HG02588 (cell line): ENCODE data around the gene ATP8A2.

Experiments
- ATAC-seq: cut with Tn5 transposase; IDR thresholded peaks from one replicate; pipeline ENCODE4 v1.9.1; 2021; ENCODE audit warnings: mild to moderate bottlenecking, moderate library complexity; ENCODE audit not compliant: unreplicated experiment

ATP8A2 gene

DNA sequence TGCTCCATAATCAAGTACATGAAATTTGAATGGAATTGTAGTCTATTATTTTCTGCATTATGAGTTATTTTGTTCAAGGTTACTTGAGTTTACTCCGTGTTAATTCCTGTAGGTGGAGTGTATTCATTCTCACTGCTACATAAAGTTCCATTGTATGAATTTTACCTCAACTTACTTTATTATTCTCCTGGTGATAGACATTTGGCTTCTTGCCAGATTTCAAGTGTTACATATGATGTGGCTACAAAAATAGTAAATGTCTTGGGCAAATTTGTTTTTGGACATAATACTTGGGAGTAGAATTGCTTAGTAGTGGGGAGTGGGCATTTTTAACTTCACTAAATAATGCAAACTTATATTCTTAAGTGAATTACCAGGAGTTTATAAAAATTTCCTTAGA lies 351.1 kb downstream of the ATP8A2 start:
- no peak for ATAC-seq

DNA sequence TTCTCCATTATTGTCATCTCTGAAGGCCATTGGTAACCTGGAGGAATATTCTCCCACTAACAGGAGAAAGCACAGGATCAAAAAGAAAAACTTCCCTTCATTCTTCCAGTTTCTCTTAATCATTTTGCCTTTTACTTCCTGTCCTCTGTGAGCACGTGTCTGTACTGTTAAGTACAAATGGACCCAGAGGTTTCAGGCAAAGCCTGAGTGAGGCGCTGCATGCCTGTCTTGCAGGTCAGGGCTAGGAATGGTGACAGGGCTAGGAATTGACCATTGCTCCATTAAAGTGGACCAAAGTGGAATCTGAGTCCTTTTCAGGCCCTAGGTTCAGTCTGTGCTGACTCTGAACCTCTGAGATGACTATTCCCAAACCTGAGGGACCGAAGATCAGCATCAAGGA lies 353.3 kb downstream of the ATP8A2 start:
- ATAC-seq, result no peak

DNA sequence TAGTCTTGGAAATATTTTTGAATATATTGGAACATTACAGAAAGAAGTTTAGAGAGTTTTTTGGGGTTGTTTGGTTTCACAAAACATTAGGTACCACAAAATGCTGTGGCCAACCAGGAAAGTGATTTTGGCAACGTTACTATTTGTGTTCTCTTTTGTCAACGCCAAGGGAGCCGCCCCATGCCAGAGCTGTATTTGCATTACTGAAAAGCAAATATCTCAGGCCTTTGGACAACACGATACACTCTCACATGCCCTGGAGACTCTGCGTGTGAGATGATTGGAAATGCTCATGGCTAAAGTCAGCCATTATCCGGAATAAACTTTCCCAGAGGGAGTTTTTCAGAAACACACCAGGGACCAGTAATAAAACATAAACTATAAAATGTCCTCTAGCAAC lies 355.5 kb downstream of the ATP8A2 start:
- ATAC-seq, result no peak

DNA sequence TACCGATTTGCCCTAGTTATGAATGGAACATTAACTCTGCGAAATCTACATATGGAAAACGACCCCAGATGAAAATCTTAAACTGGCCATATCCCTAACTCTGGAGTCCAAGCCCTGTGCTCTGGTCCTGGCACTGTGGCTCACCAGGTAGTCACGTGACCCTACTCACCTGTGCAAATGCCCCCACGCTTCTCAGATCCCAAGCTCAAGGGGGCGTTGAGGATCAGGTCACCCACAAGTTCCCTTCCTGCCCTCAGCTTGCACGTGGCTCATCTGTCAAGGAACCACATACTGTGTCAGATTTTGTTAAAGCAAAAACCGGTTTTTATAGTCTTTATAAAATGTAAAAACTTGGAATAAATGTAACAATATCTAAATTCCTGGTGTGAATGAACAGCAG lies 356.0 kb downstream of the ATP8A2 start:
- ATAC-seq, result no peak

DNA sequence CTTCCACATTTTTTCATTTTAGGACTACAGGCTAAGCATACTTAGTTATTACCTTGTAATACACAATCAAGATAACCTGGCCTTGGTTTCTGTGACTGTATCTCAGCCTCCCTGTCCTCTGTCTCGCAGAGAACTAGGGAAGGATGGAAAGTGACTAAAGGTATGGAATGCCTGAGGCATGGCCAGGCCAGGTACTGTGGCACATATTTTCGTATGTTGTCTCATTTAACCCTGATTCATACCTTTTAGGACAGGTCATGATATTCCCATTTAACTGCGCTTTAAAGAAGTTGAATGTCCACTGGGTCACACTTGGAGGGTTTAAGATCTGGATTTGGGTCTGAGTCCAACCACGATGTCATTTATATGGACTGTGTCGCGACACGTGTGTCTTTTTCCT lies 357.4 kb downstream of the ATP8A2 start:
- no peak for ATAC-seq

DNA sequence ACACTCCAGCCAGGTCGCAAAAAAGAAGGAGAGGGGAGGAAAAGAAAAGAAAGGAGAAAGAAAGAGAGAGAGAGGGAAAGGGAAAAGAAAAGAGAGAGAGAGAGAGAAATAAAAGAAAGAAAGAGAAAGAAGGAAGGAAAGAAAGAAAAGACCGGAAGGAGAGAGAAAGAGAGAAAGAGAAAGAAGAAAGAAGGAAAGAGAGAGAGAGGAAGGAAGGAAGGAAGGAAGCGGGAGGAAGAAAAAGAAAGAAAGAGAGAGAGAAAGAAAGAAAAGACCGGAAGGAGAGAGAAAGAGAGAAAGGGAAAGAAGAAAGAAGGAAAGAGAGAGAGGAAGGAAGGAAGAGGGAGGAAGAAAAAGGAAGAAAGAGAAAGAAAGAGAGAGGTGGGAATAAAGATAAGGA lies 359.3 kb downstream of the ATP8A2 start:
- no peak for ATAC-seq

DNA sequence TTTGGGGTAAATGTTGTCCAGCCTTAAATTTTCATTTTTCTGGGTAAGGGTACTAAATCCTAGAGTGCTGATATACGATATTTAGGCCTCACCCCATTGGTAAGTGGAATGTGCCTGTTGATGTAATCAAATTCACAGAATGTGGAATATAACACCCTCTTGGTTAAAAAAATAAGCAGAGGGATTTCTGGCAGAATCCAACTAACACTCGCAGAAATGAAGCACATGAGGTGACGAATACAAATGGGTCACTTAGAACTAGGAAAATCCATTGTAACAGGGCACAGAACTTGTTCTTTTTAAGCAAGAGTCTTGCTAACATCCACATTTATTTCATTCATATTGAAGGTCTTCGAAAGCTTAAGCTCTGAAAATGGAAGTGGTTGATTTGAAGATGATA lies 359.8 kb downstream of the ATP8A2 start:
- no peak for ATAC-seq

DNA sequence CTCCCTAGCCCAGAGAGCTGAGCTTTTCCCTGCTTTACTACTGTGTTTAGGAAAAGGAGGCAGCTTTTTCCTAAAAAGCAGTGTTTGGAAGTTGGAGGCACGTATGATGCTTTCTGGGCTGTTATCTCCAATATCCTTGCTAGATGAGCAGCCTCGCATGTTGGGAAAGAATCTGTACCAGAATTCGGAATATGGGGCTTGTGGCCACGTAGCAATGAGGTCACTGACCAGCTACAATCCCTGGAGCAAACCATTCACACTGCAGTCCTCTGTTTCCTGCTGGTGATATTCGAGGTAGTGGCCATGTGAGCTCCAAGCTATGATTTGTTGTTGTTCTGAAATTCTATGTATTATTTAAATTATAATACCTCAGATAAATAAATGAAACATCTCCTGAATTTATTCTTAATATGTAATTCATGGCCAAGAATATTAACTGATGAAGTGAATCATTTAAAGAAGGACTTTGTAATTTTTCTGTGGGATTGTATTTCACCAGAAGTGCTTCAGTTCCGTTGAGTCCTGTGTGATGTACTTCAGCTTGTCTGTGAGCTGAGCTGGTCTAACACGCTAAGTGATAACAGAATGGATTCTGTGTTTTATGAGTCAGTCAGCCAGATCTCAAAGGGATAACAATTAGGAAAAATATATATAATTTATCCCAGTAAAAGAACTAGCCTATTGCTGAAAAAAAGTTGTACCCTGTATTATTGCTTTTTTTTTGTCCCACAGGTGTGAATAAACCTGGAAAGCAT lies 360.5 kb downstream of the ATP8A2 start:
- ATAC-seq, result no peak

DNA sequence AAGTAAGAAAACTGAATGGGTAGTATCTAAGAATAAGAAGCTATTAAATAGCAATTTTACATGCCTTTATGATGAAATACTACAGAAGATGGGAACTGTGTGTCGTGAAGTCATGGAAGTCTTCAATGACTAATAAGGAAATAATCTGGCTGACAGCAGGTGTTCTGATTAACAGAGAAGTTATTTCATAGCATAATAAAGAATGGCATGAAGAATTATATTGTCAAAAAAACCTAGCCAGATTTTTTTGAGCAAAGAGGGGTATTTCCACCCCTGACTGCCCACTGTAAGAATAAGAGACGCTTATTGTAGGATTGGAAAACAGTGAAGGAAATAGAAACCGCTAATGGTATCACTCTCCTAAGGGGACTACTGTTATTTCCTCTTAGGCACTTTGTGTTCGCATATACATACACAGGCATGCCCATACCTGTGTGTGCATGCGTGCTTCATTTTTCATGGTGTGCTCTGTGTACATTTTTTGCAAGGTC lies 361.3 kb downstream of the ATP8A2 start:
- no peak for ATAC-seq

DNA sequence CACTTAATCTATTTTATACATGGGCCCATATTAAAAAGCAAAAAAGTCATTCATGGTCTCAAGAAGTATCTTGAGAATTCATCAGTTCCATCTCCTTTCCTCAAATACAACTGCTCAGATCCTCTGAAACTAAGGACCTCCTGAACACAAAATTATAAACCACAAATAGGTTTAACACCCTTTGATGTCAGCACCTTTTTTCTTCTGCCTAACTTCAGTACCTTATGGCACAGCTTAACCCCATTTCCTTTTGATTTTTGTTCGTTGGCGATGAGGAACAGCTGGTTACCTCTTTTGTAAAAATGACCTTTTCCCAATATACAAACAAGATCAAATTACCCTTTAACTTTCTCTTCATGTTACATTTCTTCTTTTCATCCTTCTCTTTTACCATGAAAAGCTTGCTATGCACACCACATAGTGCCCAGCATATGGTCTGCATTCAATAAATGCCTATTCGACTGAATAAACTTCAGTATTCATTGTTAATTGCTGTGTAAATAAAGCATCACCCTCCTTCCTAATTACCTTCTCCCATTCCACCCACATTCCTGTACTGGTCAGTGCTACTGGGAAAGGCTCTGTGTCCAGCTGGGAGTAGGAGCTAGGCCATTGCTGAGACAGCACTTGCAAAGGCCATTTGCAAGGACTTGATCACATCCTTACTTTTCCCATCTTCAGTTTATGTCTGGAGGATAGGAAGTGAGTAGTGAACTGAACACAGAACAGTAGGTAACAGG lies 362.1 kb downstream of the ATP8A2 start:
- ATAC-seq, result no peak

DNA sequence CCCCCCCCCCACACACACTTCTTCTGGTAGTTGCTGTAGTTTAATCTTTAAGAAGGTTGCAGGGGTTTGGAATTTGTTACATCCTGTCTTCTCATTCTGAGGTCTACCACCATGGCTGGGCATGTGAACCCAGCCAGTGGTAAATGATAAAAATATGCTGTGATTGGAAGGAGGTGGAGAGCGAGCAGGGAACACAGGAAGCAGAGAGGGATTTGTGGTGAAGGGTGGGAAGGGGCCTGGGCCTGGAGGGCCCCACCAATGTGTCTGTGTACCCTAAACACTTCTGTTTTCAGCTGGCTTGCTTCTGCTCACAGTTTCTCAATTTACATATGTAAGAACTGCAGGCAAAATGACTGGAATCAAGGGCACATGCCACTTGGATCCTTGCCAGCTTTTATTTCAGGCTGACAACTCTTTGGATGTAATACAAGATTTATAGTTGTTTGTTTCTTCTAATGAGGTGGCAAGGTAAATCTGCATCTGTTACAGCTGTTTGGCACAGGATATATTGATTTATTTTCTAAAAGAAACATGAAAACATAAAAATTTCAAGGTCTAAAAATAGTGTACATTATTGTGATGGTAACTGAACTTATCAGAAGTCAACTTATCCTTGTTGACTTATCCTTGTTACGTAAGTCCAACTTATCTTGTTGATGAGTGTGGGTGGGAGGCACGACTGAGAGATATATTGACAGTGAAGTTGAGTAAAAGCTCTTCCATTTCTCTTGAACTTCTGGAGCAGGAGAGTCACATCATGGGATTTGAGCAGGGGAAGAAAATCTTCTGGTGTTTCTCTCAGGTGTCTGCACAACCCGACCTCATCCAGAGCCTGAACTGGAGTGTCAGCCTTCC lies 366.8 kb downstream of the ATP8A2 start:
- no peak for ATAC-seq

DNA sequence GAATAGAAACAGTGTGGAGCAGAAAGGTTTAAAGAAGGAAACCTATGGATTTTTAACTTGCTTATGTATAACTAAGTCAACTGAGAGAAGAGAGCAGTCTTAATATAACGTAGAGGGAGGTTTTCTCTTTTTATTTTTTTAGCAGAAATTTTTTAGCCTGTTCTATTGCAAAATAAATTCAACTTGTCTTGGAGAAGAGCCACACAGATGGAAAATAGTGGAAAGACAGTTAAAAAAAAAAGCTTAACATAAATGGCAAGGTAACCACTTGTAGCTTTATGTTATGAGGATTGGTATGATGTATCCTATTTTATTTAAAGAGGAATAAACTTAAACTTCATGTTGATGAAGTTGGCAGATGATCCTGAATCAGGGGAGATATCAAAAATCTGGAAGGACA lies 367.6 kb downstream of the ATP8A2 start:
- ATAC-seq, result no peak

DNA sequence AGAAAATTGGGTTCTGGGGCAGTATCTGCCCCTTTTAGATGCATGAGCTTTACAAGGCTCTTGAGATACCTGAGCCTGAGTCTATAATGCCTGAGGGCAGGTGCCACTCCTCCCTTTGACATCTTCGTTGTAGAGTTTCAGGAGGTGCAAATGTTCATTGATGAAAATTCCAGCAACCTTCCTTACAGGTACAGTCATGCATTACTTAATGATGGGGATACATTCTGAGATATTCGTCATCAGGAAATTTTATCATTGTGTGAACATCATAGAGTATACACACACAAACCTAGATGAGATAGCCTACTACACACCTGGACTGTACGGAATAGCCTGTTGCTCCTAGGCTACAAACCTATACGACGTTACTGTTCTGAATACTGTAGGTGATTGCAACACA lies 370.0 kb downstream of the ATP8A2 start:
- ATAC-seq, result no peak

DNA sequence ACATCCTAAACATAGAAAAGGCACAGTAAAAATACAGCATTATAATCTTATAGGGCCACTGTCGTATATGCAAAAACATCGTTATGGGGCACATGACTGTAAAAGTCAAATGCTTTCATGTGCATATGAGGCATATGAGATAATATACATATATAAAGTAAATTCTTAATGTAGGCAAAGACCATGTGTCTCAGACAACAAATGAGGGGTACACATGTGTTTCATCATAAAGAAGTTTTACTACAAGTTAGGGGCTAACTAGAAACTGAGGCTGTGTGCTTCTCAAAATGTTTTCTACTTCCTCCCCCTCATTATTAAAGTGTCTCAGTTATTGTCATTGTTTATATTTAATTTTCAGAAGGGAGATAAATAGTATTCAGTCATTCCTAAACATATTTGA lies 370.4 kb downstream of the ATP8A2 start:
- ATAC-seq, result no peak

DNA sequence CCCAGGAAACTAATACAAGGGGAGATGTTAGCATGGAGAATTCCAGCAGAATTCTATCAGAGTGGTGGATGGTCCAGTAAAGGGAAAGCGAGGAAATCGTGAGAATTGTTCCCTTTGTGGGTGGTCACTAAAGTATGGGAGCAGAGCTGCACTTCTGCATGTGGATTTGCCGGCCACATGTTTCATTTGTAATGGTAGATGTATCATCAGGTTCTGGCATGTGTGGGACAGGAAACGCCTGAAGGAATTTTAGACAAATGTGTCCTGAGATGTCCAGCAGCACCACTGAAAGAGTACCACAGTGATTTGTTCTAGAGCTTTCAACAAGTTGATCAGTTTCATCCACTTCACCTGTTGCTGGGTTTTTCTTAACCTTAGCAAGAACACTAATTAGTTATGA lies 371.6 kb downstream of the ATP8A2 start:
- ATAC-seq, result no peak

DNA sequence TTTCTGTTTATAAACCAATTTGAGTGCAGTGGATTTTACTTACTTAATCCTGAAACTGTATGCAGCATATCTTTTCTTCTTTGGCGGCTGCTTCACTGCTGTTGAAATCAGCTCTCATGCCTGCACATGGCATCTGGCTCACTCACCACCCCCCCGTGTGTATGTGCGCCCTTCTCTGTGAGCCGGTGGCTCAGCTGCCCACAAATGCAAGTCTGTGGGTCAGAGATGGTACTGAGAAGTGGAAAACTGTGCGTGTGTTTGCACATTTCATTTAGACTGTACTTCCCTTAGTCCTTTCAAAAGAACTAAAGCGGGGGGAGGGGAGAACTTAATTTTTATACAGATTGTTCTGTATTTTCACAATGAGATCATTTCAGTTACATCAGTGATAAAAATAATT lies 372.4 kb downstream of the ATP8A2 start:
- no peak for ATAC-seq

DNA sequence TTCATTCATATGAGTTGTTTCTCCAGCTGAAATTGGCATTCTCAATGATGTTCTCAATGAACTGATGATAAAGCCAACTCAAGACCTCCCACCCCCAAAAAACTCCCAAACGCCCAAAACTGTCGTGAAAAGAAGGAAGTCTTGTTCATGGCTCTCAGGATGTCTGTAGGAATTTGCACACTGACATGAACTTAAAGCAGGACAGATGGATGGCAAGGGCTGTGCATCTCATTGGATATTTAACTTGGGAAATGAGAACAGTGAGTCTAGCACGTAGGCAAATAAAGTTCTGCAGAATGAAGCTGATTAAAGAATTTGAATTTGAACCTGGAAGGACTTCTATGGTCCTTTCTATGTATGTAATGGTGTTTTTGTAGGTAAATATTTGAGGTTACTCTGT lies 374.4 kb downstream of the ATP8A2 start:
- ATAC-seq, result no peak

DNA sequence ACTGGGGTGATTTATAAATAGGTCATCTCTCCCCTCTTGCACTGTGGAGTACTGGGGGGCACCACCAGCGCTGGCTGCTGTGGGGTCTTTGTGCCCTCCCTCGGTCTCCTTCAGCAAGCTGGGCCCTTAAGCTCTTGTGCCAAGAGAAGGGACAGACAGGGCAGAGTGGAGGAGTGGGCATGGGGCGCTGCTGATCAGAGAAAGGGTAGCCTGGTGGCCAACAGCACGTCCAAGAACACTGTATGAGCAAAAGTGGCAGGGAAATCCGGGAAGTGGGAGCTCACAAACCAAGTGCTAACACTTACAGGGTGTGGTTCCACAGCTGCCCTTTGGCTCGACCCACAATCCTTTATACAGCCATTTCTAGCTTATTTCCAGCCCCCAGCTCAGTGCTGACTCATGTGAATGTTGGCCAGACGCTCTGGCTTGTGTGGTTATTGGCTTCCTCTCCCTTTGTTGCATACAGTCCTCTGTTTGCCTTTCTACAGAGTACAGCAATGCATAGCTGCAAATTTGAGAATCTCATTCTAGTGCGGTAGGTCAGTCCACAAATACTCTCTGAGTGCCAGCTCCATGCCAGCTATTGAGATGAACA lies 381.3 kb downstream of the ATP8A2 start:
- no peak for ATAC-seq

DNA sequence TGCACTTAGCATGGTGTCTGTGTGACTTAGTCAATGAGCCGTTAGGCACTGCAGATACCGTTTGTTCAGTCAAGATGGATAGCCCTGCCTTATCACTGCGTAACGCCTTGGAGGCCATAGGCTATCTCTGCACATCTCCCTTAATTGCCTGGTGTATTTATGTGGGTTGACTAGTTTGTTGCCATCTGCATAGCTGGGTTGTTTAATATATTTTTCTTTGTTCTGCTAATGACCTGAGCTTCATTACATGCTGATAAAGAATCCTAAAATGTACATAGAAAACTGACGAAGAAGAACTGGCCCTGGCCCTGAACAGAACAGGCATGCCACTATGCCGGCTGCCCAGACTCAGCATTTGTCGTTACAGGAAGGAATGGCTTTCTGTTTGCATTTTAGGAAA lies 382.2 kb downstream of the ATP8A2 start:
- ATAC-seq, result no peak

DNA sequence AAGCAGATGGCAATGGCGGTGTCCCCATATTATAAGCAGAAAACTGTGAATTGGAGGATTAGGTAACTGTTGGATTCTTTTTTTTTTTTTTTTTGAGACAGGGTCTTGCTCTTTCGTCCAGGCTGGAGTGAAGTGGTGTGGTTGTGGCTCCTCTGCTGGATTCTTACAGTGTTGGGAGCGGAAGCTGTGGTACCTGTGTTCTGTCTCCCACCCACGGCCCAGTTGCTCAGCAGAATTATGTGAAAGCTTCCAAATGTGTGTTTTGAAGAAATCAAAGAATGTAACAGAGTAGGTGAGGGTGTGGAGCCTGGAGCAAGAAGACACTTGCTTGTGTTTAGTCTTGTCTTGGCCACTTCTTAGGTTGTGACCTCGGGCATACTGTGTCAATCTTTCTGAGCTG lies 384.5 kb downstream of the ATP8A2 start:
- no peak for ATAC-seq

DNA sequence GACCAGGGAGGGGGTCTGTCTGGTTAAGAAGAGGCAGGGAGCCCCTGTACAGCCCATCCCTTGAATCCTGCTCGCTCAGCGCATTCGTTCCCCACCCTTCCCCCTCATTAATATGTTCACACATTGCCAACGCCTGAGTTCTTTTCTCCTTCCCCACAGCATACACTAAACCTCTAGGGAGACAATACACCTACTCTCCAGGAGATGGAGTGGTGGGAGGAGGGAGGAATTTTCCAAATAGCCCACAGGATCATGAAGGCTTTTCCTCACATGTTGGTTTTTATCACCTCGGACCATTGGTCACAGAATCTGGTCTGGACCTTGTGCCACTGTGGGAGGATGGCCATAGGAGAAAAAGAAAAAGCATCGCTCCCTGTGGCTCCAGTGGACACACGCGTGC lies 385.1 kb downstream of the ATP8A2 start:
- no peak for ATAC-seq
